DMS 273 (cell line): ENCODE measurements around the gene CP.

ENCODE experiments used
- DNase-seq: peaks from one replicate; lab custom pipeline; 2025; ENCODE audit not compliant: unreplicated experiment; lab: John Stamatoyannopoulos, UW

Gene CP

GRCh38 chr3:149128821-149129220 lies 92.8 kb downstream of the CP start:
- no peak for DNase-seq

GRCh38 chr3:149122721-149123578 lies 98.7 kb downstream of the CP start:
- no peak for DNase-seq
